A204.1 (cell line): ENCODE measurements around the gene ZNF630.
"Not testable (repeated sequence)": the region's sequence is repeated elsewhere in the genome, so short reads cannot be mapped to it uniquely, and the experiment has no call there.

Source experiments
- FAIRE-seq: peaks from 2 replicates; lab custom pipeline; 2012; peaks lifted over from hg19 to GRCh38; lab: Jason Lieb, UNC

The ZNF630 gene

DNA sequence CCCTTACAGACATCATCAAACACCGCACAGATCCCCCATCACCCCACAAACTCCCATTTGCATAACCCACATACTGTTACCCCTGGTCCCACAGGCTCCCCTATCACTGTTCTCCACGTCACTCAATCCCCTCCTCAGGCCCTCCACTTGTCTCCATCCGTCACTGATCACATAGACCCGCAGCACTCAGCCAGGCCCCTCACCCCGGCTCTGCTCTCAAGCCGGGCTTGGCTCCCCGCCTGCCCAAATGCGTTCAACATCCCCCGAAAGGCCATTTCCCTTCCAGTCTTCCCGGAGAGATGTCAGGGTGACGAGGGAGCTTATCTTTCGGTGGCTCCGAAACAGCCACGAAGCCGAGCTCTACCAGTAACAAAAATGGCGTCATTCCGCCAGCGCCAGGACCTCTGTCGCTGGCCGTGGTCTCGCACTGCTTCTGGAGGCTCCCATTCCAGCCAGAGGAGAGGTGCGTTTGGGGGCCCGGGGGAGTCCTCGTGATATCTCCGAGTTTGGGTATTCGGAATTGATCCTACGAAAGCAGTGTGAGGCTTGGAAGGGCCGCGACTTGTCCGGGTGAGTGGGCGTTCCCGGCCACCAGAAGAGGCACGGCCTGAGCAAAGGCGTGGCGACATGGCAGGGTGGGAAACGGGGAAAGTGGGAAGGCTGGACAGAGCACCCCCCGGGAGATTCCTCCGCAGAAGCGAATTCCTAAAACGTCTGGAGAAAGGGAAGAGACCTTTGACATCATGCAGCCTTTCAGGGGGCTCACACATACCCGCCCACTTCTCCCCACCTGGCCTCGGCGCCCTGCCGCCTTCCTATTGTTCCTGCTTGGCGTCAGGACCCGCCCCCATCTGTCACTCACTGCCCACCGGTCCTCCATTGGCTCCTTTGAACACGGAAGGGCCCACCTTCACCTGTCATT is at the start of gene ZNF630:
Gene ZNF630 (minus strand): TSS at position 577 of the 922 bp plus-strand sequence. CDS start 4,754 bp downstream, outside the sequence.
- no peak for FAIRE-seq

- no peak for FAIRE-seq
Observed at GRCh38 chrX:48107717-48108116, 36.3 kb upstream of the ZNF630 start.

GRCh38 chrX:48102874-48103374 is 31.5 kb upstream of the ZNF630 start:
- no peak for FAIRE-seq

DNA sequence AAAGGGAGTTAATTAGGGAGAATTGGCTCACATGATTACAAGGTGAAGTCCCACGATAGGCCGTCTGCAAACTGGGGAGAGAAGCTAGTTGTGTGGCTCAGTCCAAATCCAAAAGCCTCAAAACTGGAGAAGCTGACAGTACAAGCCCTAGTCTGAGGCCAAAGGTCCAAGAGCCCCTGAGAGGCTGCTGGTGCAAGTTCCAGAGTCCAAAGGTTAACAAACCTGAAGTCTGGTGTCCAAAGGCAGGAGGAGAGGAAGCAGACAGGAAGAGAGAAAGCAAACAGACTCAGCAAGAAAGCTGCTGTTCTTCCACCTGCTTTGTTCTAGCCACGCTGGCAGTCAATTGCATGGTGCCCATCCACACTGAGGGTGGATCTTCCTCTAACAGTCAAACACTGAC is 30.0 kb upstream of the ZNF630 start:
- FAIRE-seq = no peak

- not testable (repeated sequence) for FAIRE-seq
Observed at GRCh38 chrX:48092558-48092957, 21.1 kb upstream of the ZNF630 start.

DNA sequence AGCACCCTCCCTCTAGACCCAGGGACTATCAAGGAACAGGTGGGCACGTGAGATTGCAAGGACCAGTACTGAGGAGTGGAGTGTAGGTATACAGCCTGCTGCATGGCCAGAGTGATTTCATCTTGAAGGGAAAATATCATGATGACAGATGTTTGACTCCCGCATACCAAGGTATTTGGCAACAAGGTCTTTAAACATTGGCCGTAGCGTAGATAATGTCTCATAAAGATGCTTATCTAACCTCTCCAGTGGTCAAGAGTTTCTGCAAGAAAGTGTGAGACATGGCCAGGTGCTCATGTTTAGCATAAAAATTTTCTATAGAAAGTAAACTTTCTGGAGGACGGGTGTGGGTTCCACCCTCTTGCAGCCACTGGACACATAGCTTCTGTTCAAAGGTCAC is 18.7 kb upstream of the ZNF630 start:
- FAIRE-seq = no peak

GRCh38 chrX:48086082-48086481 is 14.6 kb upstream of the ZNF630 start:
- FAIRE-seq = no peak

- FAIRE-seq = no peak
Observed at GRCh38 chrX:48083706-48084105, 12.3 kb upstream of the ZNF630 start.

DNA sequence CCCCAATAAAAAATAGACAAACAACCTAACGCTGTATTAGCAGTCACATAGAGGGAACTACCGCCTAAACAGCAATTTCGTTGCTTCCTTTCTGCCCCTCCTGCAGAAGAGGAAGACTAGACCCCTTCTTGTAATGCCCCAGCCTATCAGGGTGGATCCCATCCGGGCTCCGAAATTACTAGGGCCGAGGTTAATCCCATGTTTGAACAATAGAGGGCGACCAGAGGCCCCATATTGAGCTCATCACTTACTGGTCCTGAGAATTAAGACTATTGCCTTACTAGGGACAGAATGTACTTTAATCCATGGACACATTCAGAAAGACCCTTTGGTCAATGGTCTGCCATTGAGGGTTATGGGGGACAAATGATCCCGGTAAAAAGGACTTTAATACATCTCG is 11.8 kb upstream of the ZNF630 start:
- peak; percentile 83 for FAIRE-seq

DNA sequence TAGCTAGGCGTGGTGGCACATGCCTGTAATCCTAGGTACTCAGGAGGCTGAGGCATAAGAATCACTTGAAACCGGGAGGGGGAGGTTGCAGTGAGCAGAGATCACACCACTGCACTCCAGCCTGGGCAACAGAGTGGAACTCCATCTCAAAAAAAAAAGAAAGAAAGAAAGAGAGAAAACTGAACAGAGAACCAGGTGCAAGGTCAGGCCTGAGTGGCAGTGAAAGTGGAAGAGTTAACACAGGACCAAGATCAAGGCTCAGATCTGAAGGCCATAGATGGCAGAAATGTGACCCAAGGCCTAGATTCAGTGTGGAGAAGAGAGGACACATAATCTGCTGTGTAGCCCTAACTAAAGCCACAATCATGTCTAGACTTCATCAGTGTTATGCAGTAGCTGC is 4.9 kb upstream of the ZNF630 start:
- no peak for FAIRE-seq

DNA sequence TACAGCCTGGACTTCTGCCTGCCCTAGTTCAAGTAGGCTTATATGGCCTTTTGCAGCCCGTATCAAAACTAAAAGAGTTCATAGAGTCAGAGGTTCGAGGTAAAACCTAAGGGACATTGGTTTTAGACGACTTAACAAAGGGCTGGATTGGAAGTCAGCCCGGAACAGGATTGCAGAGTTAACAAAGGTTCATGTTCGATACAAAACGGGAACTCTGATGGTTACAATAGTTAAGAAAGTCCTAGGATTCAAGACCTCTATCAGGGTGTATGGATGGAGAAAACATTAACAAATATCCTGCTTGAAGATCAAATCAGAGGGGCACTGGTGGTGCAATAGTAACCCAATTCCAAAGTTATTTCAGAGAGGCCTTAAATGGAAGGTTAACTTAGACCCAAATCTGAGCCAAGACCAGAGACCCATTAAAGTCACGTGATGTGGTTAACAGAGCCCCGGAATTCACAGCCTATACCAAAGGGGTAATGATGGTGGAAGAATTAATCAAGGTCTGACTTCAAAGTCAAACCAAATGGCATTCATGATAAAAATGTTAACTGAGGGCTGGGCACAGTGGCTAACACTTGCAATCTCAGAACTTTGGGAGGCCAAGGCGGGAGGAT is 656 bp upstream of the ZNF630 start:
- no peak for FAIRE-seq

GRCh38 chrX:48068096-48068887 is 3.1 kb downstream of the ZNF630 start:
- no peak for FAIRE-seq

DNA sequence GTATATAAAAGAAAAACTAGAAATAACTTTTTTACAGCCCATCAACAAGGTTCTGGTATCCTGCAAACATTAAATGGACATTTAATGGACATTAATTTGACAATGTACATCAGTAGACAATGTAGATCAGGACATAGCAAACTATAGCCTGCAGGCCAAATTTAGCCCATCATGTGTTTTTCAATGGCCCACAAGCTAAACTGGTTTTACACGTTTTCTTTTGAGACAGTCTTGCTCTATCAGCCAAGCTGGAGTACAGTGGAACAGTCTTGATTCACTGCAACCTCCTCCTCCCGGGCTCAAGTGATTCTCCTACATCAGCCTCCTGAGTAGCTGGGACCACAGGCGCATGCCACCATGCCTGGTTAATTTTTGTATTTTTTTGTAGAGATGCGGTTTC is 7.2 kb downstream of the ZNF630 start:
- no peak for FAIRE-seq

- no peak for FAIRE-seq
Observed at GRCh38 chrX:48059296-48059639, 12.2 kb downstream of the ZNF630 start.

GRCh38 chrX:48058621-48059295 is 12.7 kb downstream of the ZNF630 start:
- FAIRE-seq = no peak

GRCh38 chrX:48046846-48047245 is 24.6 kb downstream of the ZNF630 start:
- FAIRE-seq = no peak

DNA sequence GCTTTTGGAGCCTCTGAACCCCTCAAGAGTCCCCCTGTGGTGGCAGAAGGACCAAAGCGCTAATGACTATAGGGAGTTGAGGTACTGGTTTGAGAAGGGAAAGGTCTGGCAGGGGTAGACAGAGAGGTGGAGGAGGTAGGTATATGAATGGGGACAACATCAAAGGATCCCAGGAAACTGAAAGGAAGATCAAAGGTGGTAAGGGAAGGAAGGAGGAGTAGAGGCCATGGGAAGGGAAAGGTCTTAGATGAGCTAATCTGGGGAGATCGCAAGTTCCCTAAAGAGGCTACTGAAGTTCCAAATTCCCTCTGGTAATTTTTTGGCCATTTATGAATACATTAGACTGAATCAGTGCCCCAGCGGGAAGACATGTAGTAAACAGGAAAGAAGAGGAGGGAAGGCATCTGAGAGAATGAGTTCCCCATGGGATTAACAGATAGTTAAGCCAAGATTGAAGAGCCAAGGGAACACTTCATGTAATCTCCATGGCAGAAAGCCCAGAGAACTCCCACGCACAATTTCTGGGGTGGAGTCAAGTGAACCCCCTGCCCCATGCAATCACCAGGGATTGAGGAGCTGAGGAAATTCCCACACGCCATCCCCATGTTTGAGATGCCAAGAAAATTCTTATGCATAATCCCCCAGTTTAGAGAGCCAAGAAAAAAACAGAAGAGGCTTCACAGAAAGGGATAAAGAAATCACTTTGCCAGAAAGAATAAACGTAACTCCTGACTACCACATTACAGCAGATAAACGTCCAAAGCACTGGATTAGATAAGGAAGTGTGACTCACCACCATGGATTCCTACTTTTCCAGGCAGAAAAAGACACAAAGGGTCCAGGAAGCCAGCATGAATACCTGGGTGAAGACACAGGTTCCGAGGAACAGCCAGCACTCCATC is 25.8 kb downstream of the ZNF630 start:
- FAIRE-seq = no peak

DNA sequence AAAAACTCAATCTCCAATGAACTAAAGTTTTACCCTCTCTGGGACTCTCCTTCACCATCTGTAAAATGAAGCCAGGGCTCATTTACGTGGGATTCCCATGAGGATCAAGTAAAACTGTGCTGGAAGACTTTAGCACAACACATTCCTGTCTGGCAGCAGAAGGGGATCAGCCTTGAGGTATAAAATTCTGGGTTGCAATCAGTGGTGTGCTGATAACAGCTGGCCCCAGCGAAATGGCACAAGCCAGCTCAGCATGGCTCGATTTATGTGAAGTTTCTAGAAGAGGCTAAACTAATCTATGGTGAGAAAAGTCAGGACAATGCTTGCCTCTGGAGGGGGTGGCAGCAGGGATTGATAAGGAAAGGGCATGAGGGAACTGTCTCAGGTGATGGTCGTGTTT is 28.4 kb downstream of the ZNF630 start:
- FAIRE-seq = no peak

- no peak for FAIRE-seq
Observed at GRCh38 chrX:48035891-48036290, 35.5 kb downstream of the ZNF630 start.

DNA sequence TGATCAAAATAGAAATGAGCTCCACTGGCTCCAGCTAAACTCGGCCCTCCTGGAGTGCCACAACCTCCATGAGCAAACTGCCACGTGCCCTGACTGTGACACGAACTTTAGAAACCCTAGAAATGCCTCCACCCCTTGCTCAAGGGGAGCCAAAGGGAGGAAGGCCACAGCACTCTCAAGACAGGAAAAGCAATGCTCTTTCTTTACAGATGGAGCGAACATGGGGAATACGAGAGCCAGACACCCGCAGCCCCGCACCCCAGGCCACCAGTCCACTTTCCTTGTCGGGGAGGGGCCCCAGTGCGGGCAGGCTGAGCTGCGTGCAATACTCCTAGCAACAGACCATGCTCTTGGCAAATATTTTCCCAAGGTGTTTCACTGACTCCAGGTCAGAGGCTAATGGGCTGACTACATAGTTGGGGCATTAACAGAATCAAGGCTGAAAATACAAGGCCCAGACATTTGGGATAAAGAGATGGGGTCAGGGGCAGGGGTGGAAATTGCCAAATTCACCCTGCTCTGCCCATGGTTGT is 40.7 kb downstream of the ZNF630 start:
- FAIRE-seq = not testable (repeated sequence)

GRCh38 chrX:48030237-48030636 is 41.2 kb downstream of the ZNF630 start:
- no peak for FAIRE-seq
